Measurements from ENCODE around the gene CFAP58.

The CFAP58 gene, protein sequence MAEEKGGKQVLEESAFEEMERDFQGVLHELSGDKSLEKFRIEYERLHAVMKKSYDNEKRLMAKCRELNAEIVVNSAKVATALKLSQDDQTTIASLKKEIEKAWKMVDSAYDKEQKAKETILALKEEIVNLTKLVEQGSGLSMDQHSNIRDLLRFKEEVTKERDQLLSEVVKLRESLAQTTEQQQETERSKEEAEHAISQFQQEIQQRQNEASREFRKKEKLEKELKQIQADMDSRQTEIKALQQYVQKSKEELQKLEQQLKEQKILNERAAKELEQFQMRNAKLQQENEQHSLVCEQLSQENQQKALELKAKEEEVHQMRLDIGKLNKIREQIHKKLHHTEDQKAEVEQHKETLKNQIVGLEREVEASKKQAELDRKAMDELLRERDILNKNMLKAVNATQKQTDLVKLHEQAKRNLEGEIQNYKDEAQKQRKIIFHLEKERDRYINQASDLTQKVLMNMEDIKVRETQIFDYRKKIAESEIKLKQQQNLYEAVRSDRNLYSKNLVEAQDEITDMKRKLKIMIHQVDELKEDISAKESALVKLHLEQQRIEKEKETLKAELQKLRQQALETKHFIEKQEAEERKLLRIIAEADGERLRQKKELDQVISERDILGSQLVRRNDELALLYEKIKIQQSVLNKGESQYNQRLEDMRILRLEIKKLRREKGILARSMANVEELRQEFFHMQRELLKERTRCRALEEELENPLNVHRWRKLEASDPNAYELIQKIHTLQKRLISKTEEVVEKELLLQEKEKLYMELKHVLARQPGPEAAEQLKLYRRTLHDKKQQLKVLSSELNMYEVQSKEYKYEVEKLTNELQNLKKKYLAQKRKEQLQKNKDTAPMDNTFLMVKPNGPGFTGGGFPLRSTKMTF

DNA sequence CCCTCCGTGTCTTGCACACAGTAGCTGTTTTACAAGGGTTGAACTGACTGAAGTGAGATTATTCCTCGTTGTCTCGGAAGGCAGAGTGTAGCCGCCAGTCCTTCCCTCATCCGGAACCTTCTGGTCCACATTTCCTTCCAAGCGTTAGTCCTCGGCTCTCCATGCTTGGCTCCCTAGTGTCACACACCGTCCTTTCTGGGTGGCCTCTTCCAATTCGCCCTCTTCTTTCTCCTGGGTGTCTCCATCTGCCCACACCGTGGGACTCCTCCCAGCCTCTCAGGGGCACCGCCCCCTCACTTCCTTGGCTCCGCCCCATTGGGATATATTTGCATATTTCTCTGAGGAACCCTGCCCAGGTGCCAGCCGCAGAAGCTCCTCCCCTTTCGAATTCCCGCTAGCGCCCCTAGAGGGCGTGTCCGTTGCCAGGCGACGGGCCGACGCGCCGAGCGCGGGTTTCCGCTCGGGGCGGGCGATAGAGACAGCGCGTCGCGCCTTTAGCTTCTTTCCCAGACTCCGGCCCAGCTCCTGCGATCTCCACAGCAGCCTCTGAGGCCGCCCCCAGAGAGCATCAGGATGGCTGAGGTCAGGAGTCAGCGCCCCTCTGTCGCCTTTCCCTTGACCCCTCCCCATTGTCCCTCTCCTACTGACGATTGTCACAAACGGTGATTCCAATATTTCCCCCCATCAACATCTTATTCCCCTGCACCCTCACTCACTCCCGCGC is at the start of gene CFAP58:
TSS of gene CFAP58 (plus strand) at position 509 of the 724 bp plus-strand sequence. CDS start at position 574, 65 bp downstream.
- DNase-seq: peak; percentile 56 to 64

DNA sequence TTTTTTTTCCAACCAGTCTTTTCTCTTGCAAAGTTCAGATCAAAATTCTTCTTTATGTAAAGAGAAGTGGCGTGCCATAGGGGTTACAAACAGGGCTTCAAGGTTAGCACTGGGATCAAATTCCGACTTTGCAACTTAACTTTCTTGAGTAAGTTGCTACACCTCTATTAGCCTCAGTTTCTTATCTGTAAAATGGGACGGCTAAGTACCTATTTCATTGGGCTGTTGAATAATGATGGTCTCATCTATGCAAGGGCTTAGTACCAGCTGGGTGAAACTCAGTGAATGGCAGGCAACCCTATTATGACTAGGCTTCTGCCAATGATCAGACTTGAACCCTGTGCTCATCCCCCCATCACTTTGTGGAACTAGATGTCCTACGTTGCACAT is 49.3 kb upstream of the CFAP58 start:
- DNase-seq: no peak

DNA sequence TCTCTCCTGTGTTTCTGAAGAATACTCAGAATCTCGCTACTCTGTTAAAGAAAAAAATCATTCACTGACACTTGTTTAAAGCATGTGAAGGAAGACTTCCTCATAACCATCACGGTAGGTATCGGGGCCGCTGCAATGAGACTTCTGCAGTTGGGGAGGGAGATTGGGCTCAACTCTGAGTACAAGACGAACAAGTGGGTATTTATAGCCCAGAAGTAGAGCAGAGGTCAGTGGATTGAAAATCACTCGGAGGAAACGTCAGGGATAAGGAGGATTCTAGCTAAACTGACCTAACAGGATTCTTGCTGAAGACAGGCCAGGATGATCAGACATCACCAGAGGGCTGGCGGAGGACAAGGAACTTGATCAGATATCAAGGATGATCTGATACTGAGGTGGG is 48.7 kb upstream of the CFAP58 start:
- no peak for DNase-seq

DNA sequence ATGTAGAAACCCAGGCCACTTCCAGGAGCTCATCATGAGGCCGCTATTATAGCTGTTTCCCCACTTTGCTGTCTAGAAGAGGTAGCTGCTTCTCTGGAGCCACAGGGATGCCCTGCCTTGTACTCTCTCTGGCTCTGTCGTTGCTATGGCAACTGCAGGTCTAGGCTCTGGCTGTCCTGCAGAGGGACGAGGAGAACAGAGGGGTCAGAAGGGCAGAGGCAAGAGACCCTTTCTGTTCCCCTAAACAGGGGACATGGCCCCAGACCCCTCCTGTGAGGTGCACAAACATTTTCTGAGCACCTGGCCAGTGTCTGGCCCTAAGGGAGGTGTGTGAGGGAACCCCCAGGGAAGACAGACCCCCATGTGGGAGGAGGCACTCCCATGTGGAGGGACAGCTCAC is 46.7 kb upstream of the CFAP58 start:
- no peak for DNase-seq

DNA sequence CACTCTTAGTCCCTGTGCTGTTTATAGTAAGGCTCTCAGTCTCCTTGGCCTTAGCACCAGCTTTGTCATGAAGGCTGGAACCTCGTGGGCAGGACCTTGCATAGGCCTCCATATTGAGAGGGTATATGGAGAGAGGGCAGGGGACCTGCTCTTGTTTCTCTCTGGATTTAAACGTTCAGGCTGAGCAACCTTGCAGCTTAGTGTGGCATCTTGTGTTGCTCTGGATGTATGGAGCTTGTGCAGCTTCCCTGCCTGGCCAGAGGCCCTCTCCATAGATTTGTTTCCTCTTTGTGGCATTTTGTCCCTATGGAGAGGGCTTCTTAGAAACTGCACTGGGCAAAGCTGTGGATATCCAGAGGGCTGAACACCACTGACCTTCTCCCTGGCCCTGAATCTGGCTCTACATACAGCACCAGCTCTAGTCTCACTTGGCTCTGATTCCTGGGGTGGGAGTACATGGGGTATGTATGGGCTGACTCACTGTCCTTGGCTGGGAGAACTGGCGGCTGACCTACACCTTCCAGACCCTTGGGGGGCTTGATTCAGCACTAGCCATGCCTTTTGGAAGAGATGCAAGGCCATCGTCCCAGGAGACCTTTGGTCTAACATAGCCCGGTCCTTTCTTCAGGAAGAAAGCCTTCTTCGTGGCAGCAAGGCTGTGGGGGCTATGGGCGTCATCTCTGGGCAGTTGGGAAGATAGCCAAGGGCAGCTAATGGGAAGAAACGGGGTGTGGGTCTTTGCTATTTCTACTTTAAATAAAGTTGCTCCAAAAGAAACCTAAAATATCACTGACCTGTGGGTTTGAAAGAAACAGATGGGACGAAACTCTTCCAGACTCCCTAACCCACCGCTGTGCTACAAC is 45.8 kb upstream of the CFAP58 start:
- DNase-seq: no peak

DNA sequence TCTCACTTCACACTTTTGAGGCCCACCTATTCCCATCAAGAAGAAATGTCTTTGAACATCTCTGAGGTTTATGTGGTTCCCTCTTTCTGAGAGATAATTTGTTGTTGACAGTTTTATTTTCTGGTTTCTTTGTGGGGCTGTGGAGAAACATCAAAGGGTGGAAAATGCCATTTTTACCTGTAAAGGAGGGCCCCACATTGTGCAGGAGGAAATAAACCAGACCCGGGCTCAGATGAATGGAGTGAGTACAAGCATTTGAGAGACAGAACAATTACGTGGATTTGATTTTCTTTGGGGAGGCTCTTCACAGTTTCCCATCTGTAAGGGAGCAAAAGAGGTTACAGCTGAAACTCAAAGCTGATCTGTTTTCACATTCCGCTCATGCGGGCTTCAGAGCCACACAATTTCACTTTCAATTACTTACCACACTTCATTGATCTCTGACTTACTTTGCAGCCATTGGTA is 45.2 kb upstream of the CFAP58 start:
- no peak for DNase-seq

DNA sequence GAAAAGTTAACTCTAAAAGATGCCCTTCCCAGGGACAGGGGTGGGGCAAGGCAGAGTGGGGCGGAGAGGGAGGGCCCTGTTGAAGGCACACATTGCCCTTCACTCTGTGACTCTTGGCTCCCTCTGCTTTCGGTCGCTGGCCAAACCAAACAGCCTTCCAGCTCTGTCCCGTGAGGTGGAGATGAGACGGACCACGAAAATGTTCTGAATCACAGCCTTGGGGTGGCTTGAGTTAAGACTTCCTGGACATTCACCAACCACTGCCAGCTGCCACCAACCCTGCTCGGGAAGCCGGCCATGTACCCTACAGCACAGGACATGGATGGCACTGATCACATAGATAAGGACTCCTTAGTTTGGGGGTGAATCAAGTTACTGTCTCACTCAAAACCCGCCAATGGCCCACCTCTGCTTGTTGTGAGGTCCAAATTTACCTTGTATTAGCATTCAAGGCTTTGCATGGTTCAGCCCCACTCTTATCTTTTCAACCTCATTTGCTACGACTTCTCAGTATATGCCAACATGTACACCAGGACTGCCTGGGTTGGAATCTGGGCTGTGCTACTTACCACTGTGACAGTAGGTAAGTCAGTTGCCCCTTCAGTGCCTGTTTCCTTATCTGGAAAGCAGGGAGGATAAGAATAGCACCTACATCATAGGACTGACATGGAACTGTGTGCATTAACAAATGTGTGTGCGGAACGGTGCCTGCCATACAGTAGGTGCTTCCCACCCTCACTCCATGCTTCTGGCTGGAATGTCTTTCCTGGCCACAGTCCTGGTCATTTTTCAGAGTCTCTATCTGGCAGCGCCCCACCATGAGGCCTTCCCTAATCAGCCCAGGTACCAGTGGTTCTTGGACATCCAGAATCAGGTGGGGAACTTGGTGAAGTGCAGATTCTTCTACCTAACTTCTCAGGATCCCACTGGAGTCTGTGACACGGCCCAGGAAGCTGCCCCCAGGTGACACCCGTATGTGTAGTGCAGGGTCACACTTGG is 43.4 kb upstream of the CFAP58 start:
- no peak for DNase-seq

DNA sequence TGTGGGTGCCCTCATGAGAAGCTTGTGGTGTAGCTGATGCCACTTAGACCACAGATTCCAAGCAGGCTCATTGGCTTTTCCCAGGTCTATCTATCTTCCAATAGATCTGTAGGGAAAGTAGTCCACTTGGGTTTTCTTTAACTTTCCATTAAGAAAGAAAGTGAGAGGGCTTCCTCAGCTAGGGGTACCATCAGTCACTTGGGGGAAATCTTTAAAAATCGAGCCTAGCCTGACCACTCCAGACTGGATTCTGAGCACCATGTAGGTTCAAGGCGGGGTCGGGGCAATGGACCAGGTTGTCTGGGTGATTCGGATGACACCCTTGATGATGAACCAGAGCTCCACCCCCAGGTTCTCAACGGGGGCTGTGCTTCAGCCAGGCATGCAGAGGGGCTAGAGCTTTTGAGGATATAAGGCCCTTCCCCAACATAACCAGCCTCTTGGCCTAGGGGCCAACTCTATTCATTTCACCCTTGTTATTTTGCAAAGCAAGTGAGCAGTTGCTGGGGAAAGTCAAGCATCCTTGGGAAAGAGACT is 42.4 kb upstream of the CFAP58 start:
- no peak for DNase-seq

DNA sequence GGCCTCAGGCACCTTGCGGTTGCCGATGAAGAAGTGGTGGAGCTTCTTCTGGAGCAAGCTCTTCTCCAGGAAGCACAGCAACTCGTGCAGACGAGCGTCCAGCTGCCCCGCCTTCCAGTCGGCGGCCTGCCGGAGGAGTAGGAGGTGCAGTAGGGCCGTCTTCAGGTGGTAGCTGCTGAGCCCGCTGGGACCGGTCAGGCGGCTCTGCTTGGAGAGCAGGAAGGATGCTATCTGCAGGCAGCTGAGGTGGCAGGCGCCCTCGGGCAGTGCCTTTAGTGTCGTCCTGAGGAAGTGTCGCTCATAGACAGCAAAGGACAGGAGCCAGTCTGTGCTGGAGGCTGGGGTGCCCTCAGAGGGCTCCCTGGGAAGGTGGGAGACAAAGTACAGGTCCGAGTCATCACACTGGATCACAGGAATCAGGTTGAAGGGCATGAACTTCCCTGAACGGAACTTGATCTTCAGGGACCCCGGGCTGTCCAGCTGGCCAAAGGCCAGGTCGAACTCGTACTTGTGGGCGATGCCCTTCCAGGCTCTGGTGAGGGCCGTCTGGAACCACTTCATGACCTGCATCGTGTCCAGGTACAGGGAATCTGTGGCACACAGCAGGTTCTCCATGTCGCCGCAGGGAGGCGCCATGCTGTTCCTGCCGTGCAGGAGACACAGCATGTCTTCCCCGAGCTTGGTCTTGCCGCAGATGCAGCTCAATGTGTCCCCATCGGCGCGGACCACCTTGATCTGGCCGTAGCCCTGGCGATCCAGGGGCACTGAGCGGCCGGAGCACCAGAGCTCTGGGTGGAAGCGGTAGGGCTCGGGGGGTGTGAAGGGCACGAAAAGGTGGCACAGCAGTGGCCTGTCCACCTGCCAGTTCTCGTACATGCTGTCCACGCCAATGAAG is 38.8 kb upstream of the CFAP58 start:
- no peak for DNase-seq

DNA sequence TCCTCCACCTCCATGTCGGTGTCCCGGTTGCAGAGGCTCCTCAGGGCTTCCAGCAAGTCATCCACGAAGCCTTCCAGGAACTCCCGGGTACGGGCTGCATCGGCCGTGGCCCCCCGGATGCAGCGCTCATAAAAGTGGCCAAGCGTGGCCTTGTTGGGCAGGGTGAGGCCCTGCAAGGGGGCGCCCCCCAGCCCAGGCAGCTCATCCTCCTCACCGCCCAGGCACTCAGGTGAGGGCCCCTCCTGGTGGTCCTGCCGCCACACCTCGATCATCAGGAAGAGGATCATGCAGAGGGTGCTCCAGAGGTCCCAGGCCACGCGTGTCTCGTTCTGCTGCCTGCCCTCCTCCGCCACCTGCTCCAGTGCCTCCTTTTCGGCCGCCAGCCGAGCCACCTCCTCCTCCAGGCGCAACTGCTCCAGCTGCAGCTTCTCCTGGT is 38.1 kb upstream of the CFAP58 start:
- DNase-seq: no peak

DNA sequence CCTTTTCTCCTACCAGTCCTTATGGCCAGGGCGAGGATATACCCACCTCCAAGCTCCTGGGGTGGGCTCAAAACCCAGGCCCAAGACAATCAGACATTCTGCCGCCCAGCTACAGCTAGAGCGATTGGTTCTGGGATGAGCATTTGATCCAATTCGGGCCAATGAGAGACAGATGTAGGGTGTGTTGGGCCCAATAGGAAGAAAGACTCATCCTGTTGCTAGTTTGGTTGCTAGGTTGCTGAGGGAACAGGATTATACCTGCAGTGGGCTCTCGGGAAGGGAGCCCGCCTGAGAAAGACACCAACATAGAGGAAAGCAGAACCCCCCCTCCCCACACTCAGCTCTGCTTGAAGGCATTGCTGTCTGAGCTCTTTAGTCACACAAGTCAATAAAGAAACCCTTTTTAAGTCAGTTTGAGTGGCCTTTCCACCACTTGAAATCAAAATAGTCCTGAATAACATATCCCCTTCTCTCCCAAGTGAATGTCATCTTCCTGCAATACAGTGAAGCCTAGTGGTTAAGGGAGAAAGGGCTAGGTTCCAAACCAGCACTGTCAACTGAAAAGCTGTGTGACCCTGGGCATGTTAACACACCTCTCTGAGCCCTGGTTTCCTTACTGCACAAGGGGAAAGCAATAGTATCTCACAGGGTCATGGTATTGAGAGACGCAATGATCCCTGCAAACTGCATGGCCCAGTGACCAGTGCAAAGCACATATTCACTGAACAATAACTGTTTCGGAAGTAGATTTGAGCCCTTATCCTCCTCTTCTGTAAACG is 37.1 kb upstream of the CFAP58 start:
- no peak for DNase-seq

DNA sequence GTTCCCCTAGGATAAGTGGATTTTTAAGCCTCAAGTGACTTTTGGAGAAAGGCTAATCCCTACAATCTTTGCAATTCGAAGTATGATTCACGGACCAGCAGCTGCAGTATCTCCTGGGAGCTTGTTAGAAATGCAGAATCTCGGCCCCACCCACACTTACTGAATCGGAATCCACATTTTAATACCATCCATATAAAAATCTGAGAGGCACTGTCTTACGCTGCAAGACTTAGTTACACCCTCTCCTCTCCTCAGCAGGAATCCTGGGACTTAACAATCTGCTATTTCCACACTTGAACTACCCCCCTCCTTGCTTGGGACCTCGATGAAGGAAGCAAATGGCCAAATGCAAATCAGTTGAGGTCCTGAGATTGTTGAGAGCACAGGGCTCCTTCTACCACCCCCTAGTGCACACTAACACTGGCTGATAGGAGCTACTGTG is 36.3 kb upstream of the CFAP58 start:
- no peak for DNase-seq

DNA sequence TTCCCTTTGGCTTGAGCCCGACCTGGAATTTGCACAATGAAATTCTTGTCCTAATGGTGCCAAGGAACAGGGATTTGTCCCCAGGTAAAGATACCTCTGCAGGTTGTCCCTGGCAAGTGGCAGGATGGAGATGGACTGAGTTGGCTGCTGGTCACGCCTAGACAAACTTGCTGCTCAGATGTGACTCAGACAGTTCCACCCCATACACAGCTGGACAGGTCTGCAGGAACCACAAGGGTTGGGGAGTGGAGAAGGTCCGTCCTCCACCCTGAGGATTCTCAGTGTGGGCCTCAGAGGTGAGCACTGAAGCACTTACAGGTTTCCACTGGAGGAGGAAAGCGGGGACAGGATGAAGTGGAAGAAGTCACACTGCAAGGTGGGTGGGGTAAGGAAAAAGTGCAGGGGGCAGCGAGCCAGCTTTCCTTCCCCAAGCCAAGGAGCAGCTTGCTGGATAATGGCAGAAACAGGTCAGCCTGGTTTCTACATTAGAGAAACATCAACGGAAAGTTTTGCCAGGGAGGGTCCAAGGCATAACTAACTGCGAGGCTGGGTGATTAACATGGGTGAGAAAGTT is 35.8 kb upstream of the CFAP58 start:
- no peak for DNase-seq

DNA sequence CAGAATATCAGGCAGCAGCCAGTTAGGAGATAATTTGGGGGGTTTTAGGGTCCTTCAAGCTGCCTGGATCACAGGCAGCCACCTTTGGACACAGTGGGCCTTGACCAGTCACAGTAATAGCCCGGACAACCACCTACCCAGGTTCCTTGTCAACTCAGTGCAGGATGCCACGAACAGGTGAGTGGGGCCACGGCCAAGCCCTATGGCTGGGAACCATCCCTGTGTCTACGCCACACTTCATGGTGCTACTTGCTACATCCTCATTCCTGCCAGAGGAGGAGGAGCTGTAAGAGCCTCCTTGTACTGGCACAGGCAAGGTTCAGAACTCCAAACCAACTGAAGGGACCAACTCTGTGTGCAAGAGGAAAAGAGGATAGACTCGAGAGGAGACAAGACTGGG is 35.3 kb upstream of the CFAP58 start:
- DNase-seq: no peak

DNA sequence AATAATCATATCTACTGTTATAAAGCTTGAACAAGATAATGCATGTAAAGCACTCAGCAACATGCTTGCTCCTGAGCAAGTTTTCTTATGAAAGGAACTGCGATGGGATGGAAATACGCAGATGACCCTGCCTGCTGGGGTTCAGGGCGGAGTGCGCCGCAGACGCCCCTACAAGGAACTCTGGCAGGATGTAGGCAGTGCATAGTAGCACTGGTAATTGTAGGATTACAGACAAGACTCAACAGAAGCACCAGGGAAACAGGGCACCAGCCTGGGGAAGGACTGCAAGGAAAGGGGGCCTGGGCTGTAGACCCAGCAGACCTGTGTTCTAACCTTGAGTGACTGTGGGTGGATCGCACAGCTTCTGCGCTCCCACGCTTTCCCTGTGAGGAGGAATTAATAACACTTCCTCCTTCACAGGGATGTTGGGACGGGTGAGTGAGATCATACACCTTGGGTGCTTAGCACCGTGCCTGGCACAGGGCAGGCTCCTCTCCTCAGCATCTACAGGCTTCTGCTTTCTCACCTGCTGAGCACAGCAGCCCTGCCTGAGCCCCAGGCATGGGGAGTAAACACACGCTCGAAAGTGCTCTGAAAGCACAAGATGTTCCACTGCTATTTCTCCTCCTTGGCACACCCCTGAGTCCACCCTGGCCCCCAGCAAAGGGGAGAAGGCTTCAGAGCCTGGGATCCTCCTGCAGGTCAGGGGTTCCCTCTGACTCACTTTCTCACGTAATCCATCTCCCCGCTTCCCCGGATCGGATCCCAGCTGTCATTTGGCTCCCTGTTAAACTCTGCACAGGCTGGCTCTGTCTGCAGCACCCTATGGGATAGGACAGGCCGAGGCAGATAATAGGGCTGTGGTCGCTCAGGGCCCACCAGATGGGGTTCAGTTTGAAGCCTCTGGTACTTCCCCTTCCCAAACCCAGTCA is 34.6 kb upstream of the CFAP58 start:
- no peak for DNase-seq

DNA sequence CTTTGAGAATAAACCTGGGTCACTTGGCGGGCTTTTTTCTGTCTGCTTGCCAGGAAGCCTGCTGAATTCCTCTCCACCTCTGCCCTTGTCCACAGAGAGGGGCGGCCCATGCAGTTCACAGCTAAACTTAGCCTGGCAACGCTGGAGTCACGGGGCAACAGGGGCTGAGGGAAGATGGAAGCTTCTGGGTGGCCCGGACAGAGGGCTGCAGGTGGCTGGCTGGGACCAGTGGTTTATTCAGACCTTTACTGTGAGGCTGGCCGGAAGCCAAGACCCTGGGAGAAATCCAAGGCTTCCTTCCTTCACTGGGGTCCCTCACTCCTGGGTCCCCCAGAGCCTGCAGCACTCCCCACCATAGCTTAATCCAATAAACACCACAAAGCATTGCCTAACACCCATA is 32.4 kb upstream of the CFAP58 start:
- DNase-seq: no peak
